GM23338 (cell line): Measurements from ENCODE around the gene GALNT7. TPM values are rescaled to one million over a fixed set of nuclear protein-coding genes. Genes with fewer than 3 reads are reported as not detected.

Experiments used
- ATAC-seq: fragments of 200-7000 bp; cut with Tn5 transposase; 3 replicates; pipeline ENCODE4 v1.9.1; 2020
- DNase-seq: peaks from one replicate; pipeline ENCODE4 v3.0.0-alpha.2; 2015; ENCODE audit warnings: low spot score
- H2AFZ ChIP-seq: fragments of 200-600 bp; sonication (generic); 2 replicates; pipeline ENCODE4 v1.8.0; 2016; ENCODE audit warnings: antibody characterized with exemption, mild to moderate bottlenecking, moderate library complexity
- H3F3A ChIP-seq: fragments of 200-600 bp; sonication (generic); replicated peaks from 2 replicates; pipeline ENCODE4 v1.8.0; 2017; ENCODE audit warnings: antibody characterized with exemption, mixed run types, low read depth
- H3K27ac ChIP-seq: fragments of 200-600 bp; sonication (generic); 2 replicates; pipeline ENCODE4 v1.6.1; 2016; ENCODE audit warnings: low read depth
- H3K27me3 ChIP-seq: fragments of 200-600 bp; sonication (generic); 2 replicates; pipeline ENCODE4 v1.8.0; 2016; ENCODE audit warnings: mild to moderate bottlenecking, mixed run types, moderate library complexity; ENCODE audit not compliant: insufficient read depth
- H3K36me3 ChIP-seq: fragments of 200-600 bp; sonication (generic); 2 replicates; pipeline ENCODE4 v1.8.0; 2016; ENCODE audit warnings: mild to moderate bottlenecking; ENCODE audit not compliant: insufficient read depth
- H3K4me1 ChIP-seq: fragments of 200-600 bp; sonication (generic); 2 replicates; pipeline ENCODE4 v1.8.0; 2016; ENCODE audit warnings: mild to moderate bottlenecking, moderate library complexity; ENCODE audit not compliant: insufficient read depth
- H3K4me2 ChIP-seq: fragments of 200-600 bp; sonication (generic); 2 replicates; pipeline ENCODE4 v1.7.1; 2017; ENCODE audit warnings: mixed run types
- H3K4me3 ChIP-seq: fragments of 200-600 bp; sonication (generic); 2 replicates; pipeline ENCODE4 v1.6.1; 2016; ENCODE audit warnings: mixed run types
- H3K79me2 ChIP-seq: fragments of 200-600 bp; sonication (generic); replicated peaks from 2 replicates; pipeline ENCODE4 v1.8.0; 2017; ENCODE audit warnings: mild to moderate bottlenecking; ENCODE audit not compliant: insufficient read depth
- H3K9me2 ChIP-seq: fragments of 200-600 bp; sonication (generic); 2 replicates; pipeline ENCODE4 v1.8.0; 2017; ENCODE audit not compliant: insufficient read depth
- H4K20me1 ChIP-seq: fragments of 200-600 bp; sonication (generic); replicated peaks from 2 replicates; pipeline ENCODE4 v1.8.0; 2017; ENCODE audit warnings: mild to moderate bottlenecking; ENCODE audit not compliant: insufficient read depth
- H3K27ac Mint-ChIP-seq: 2 replicates; pipeline ENCODE4 v1.8.0; 2020; ENCODE audit warnings: inconsistent platforms, mild to moderate bottlenecking, moderate library complexity, mixed read lengths
- H3K27me3 Mint-ChIP-seq: 3 replicates; pipeline ENCODE4 v1.8.0; 2022; ENCODE audit warnings: low read depth, mild to moderate bottlenecking, moderate library complexity, mixed read lengths, inconsistent platforms; ENCODE audit not compliant: insufficient read depth, poor library complexity
- H3K36me3 Mint-ChIP-seq: 3 replicates; pipeline ENCODE4 v1.8.0; 2021; ENCODE audit warnings: low read depth, mild to moderate bottlenecking, inconsistent platforms, moderate library complexity, mixed read lengths
- H3K4me1 Mint-ChIP-seq: 3 replicates; pipeline ENCODE4 v1.8.0; 2020; ENCODE audit warnings: mild to moderate bottlenecking, inconsistent platforms, mixed read lengths
- H3K4me3 Mint-ChIP-seq: 3 replicates; pipeline ENCODE4 v1.8.0; 2021; ENCODE audit warnings: moderate library complexity, mild to moderate bottlenecking, inconsistent platforms, mixed read lengths
- H3K9me3 Mint-ChIP-seq: 3 replicates; pipeline ENCODE4 v1.8.0; 2020; ENCODE audit warnings: moderate library complexity, mild to moderate bottlenecking, inconsistent platforms, mixed read lengths
- CREB1 ChIP-seq: fragments of 250-450 bp; sonication (Bioruptor Pico); IDR thresholded peaks from 2 replicates; pipeline ENCODE4 v1.5.0; 2020; ENCODE audit warnings: low read depth, mild to moderate bottlenecking, moderate library complexity
- JUNB ChIP-seq: IDR thresholded peaks from one replicate; pipeline ENCODE4 v1.6.1; 2016; ENCODE audit warnings: antibody characterized with exemption; ENCODE audit not compliant: unreplicated experiment
- STAT1 ChIP-seq: IDR thresholded peaks from one replicate; pipeline ENCODE4 v1.6.1; 2016; ENCODE audit warnings: antibody characterized with exemption; ENCODE audit not compliant: unreplicated experiment
- ZNF114 ChIP-seq: fragments of 250-450 bp; sonication (Bioruptor Pico); IDR thresholded peaks from 2 replicates; pipeline ENCODE4 v1.5.0; 2020; ENCODE audit warnings: mild to moderate bottlenecking, moderate library complexity
- ZNF331 ChIP-seq: fragments of 250-450 bp; sonication (Bioruptor Pico); IDR thresholded peaks from 2 replicates; pipeline ENCODE4 v1.5.0; 2020; ENCODE audit warnings: low read depth, mild to moderate bottlenecking, moderate library complexity
- polyA plus RNA-seq: library from polyadenylated mRNA; unstranded; fragments of >200 nt; fragmentation: Nextera tagmentation; extraction: Ambion mirVana; gene quantifications from 2 replicates; pipeline ENCODE4 v1.2.1, GENCODE V29; 2016
- total RNA-seq: library from RNA; depleted of rRNA; stranded (reverse); fragments of >200 nt; shearing (Covaris generic); gene quantifications from 2 replicates; pipeline ENCODE4 v1.2.3, GENCODE V29; 2014
- TF ChIP-seq, protein P1 (sequence below), 2 experiments: fragments of 200-600 bp in 1 of 2; sonication (generic) in 1 of 2; conservative IDR thresholded peaks; 2 replicates each; pipeline versions ENCODE4 v1.5.1 to v1.6.1; 2016 to 2017; ENCODE audit warnings: antibody characterized with exemption in 2 of 2, low read depth in 2 of 2, mild to moderate bottlenecking in 2 of 2, moderate library complexity in 1 of 2
- TF ChIP-seq, protein P2 (sequence below): fragments of 250-450 bp; sonication (Bioruptor Pico); IDR thresholded peaks from 2 replicates; pipeline ENCODE4 v1.5.0; 2020; ENCODE audit warnings: mild to moderate bottlenecking, moderate library complexity
- TF ChIP-seq, protein P3 (sequence below): IDR thresholded peaks from one replicate; pipeline ENCODE4 v1.6.1; 2018; ENCODE audit warnings: antibody characterized with exemption; ENCODE audit not compliant: unreplicated experiment
- TF ChIP-seq, protein P4 (sequence below): IDR thresholded peaks from 2 replicates; pipeline ENCODE4 v1.6.1; 2016; ENCODE audit warnings: antibody characterized with exemption

GALNT7 gene
- total and polyA plus RNA-seq, 2 experiments from 2014 or later, result 31.8 to 72.2 TPM

DNA sequence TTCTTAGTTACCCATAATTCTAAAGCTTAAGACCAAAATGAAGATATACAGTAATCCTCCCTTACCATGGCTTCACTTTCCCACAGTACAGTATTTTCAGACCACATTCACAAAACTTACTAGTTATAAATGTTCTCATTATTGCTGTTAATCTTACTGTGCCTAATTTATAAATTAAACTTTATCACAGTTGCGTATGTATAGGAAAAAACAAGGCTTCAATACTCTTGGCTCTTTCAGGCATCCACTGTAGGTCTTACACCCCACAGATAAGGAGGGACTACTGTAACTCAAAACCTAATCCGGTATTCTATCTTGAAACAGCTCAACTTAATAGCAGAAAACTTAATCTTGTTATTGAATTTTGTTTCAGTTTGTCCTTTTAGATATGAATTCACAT lies 162.0 kb downstream of the GALNT7 start:
- peaks cover 6% of the 10 kb centered on the region for H3K4me1 ChIP-seq
- H3K9me2 ChIP-seq, result no peaks in the 10 kb centered on the region
- H2AFZ ChIP-seq, result no peak overlapping the region
- H3K27ac ChIP-seq, result no peak overlapping the region; the same call in 1 of the 2 replicates
- peaks cover 14% of the 10 kb centered on the region for H3K4me1 Mint-ChIP-seq
- no peaks in the 10 kb centered on the region for H3K27me3 ChIP-seq
- H3K4me2 ChIP-seq, result no peak overlapping the region
- no peak overlapping the region for H3K4me3 Mint-ChIP-seq
- no peak for DNase-seq
- ATAC-seq, result no peak
- peaks cover 25% of the 10 kb centered on the region for H3K27me3 Mint-ChIP-seq
- H3K36me3 ChIP-seq, result peaks cover 32% of the 10 kb centered on the region; the same call in 1 of the 2 replicates
- H3K9me3 Mint-ChIP-seq, result 0 out of 3 replicates have a peak, but pooled peaks cover 3% of the 10 kb centered on the region
- H3K27ac Mint-ChIP-seq, result no peak overlapping the region
- no peak for TF ChIP-seq ZNF114 (CRISPR knock-in tag)
- H3K36me3 Mint-ChIP-seq, result peaks cover 70% of the 10 kb centered on the region
- peaks cover 11% of the 10 kb centered on the region; the same call in 1 of the 2 replicates for H4K20me1 ChIP-seq
- no peak overlapping the region for H3K4me3 ChIP-seq
- H3K79me2 ChIP-seq, result peaks cover 15% of the 10 kb centered on the region
- H3F3A ChIP-seq, result no peaks in the 10 kb centered on the region

DNA sequence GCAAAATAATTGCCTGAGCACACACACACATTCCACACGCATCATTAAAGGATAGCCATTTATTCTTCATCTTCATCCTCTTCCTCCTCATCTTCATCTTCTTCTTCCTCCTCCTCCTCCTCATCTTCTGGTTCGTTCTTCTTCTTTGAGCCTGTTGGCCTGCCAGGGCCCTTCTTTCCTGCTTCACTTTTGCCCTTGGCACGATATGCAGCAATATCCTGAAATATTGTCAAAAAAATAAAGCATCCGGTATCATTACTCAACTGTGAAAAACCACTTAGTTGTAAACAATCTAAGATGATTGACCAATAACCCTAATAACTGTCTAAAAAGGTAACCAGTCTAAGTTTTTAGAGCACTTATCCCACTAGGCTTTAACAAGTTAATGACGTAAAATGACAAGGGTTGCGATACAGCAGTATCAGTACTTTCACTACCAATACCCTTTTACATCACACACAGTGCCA lies 163.4 kb downstream of the GALNT7 start:
- peaks cover 15% of the 10 kb centered on the region for H3K79me2 ChIP-seq
- DNase-seq, result no peak
- H2AFZ ChIP-seq, result no peak overlapping the region
- Mint-ChIP-seq H3K4me3 (peak overlapping the region; percentile 97), H3K27ac (no peak overlapping the region), H3K36me3 (peaks cover 61% of the 10 kb centered on the region), H3K9me3 (0 out of 3 replicates have a peak, but pooled peaks cover 3% of the 10 kb centered on the region), H3K27me3 (peaks cover 24% of the 10 kb centered on the region), H3K4me1 (peaks cover 22% of the 10 kb centered on the region)
- ATAC-seq, result no peak
- H3K27me3 ChIP-seq, result peaks cover 11% of the 10 kb centered on the region; the same call in 1 of the 2 replicates
- peaks cover 11% of the 10 kb centered on the region for H3K4me1 ChIP-seq
- H3K27ac ChIP-seq, result no peak overlapping the region
- H4K20me1 ChIP-seq, result peaks cover 11% of the 10 kb centered on the region; the same call in 1 of the 2 replicates
- no peaks in the 10 kb centered on the region for H3F3A ChIP-seq
- H3K36me3 ChIP-seq, result peaks cover 32% of the 10 kb centered on the region; the same call in 1 of the 2 replicates
- no peaks in the 10 kb centered on the region for H3K9me2 ChIP-seq
- H3K4me3 ChIP-seq, result peak overlapping the region; percentile 84
- H3K4me2 ChIP-seq, result peak overlapping the region; percentile 90
- TF ChIP-seq, protein P1, sequence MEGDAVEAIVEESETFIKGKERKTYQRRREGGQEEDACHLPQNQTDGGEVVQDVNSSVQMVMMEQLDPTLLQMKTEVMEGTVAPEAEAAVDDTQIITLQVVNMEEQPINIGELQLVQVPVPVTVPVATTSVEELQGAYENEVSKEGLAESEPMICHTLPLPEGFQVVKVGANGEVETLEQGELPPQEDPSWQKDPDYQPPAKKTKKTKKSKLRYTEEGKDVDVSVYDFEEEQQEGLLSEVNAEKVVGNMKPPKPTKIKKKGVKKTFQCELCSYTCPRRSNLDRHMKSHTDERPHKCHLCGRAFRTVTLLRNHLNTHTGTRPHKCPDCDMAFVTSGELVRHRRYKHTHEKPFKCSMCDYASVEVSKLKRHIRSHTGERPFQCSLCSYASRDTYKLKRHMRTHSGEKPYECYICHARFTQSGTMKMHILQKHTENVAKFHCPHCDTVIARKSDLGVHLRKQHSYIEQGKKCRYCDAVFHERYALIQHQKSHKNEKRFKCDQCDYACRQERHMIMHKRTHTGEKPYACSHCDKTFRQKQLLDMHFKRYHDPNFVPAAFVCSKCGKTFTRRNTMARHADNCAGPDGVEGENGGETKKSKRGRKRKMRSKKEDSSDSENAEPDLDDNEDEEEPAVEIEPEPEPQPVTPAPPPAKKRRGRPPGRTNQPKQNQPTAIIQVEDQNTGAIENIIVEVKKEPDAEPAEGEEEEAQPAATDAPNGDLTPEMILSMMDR (conservative IDR thresholded peaks at IDR 0.05; ENCODE audit: low read depth in 2 of 2), result no peak
- TF ChIP-seq STAT1, result no peak
- no peak for TF ChIP-seq CREB1 (CRISPR knock-in tag)
- TF ChIP-seq, protein P2, sequence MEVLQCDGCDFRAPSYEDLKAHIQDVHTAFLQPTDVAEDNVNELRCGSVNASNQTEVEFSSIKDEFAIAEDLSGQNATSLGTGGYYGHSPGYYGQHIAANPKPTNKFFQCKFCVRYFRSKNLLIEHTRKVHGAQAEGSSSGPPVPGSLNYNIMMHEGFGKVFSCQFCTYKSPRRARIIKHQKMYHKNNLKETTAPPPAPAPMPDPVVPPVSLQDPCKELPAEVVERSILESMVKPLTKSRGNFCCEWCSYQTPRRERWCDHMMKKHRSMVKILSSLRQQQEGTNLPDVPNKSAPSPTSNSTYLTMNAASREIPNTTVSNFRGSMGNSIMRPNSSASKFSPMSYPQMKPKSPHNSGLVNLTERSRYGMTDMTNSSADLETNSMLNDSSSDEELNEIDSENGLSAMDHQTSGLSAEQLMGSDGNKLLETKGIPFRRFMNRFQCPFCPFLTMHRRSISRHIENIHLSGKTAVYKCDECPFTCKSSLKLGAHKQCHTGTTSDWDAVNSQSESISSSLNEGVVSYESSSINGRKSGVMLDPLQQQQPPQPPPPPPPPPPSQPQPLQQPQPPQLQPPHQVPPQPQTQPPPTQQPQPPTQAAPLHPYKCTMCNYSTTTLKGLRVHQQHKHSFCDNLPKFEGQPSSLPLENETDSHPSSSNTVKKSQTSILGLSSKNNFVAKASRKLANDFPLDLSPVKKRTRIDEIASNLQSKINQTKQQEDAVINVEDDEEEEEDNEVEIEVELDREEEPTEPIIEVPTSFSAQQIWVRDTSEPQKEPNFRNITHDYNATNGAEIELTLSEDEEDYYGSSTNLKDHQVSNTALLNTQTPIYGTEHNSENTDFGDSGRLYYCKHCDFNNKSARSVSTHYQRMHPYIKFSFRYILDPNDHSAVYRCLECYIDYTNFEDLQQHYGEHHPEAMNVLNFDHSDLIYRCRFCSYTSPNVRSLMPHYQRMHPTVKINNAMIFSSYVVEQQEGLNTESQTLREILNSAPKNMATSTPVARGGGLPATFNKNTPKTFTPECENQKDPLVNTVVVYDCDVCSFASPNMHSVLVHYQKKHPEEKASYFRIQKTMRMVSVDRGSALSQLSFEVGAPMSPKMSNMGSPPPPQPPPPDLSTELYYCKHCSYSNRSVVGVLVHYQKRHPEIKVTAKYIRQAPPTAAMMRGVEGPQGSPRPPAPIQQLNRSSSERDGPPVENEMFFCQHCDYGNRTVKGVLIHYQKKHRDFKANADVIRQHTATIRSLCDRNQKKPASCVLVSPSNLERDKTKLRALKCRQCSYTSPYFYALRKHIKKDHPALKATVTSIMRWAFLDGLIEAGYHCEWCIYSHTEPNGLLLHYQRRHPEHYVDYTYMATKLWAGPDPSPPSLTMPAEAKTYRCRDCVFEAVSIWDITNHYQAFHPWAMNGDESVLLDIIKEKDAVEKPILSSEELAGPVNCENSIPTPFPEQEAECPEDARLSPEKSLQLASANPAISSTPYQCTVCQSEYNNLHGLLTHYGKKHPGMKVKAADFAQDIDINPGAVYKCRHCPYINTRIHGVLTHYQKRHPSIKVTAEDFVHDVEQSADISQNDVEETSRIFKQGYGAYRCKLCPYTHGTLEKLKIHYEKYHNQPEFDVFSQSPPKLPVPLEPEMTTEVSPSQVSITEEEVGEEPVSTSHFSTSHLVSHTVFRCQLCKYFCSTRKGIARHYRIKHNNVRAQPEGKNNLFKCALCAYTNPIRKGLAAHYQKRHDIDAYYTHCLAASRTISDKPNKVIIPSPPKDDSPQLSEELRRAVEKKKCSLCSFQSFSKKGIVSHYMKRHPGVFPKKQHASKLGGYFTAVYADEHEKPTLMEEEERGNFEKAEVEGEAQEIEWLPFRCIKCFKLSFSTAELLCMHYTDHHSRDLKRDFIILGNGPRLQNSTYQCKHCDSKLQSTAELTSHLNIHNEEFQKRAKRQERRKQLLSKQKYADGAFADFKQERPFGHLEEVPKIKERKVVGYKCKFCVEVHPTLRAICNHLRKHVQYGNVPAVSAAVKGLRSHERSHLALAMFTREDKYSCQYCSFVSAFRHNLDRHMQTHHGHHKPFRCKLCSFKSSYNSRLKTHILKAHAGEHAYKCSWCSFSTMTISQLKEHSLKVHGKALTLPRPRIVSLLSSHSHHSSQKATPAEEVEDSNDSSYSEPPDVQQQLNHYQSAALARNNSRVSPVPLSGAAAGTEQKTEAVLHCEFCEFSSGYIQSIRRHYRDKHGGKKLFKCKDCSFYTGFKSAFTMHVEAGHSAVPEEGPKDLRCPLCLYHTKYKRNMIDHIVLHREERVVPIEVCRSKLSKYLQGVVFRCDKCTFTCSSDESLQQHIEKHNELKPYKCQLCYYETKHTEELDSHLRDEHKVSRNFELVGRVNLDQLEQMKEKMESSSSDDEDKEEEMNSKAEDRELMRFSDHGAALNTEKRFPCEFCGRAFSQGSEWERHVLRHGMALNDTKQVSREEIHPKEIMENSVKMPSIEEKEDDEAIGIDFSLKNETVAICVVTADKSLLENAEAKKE, result no peak
- TF ChIP-seq, protein P3, sequence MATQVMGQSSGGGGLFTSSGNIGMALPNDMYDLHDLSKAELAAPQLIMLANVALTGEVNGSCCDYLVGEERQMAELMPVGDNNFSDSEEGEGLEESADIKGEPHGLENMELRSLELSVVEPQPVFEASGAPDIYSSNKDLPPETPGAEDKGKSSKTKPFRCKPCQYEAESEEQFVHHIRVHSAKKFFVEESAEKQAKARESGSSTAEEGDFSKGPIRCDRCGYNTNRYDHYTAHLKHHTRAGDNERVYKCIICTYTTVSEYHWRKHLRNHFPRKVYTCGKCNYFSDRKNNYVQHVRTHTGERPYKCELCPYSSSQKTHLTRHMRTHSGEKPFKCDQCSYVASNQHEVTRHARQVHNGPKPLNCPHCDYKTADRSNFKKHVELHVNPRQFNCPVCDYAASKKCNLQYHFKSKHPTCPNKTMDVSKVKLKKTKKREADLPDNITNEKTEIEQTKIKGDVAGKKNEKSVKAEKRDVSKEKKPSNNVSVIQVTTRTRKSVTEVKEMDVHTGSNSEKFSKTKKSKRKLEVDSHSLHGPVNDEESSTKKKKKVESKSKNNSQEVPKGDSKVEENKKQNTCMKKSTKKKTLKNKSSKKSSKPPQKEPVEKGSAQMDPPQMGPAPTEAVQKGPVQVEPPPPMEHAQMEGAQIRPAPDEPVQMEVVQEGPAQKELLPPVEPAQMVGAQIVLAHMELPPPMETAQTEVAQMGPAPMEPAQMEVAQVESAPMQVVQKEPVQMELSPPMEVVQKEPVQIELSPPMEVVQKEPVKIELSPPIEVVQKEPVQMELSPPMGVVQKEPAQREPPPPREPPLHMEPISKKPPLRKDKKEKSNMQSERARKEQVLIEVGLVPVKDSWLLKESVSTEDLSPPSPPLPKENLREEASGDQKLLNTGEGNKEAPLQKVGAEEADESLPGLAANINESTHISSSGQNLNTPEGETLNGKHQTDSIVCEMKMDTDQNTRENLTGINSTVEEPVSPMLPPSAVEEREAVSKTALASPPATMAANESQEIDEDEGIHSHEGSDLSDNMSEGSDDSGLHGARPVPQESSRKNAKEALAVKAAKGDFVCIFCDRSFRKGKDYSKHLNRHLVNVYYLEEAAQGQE, result no peak
- TF ChIP-seq ZNF331 (CRISPR knock-in tag), result no peak
- TF ChIP-seq, protein P4, sequence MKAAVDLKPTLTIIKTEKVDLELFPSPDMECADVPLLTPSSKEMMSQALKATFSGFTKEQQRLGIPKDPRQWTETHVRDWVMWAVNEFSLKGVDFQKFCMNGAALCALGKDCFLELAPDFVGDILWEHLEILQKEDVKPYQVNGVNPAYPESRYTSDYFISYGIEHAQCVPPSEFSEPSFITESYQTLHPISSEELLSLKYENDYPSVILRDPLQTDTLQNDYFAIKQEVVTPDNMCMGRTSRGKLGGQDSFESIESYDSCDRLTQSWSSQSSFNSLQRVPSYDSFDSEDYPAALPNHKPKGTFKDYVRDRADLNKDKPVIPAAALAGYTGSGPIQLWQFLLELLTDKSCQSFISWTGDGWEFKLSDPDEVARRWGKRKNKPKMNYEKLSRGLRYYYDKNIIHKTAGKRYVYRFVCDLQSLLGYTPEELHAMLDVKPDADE, result no peak
- no peak for TF ChIP-seq JUNB
